GM19455 (cell line): ENCODE measurements around the gene FASTKD2.
"Not testable (repeated sequence)": the region's sequence is repeated elsewhere in the genome, so short reads cannot be mapped to it uniquely, and the experiment has no call there.

Experiments
- ATAC-seq: cut with Tn5 transposase; IDR thresholded peaks from one replicate; pipeline ENCODE4 v1.9.1; 2021; ENCODE audit not compliant: unreplicated experiment

FASTKD2 gene

GRCh38 chr2:206790311-206790935 lies 25.0 kb downstream of the FASTKD2 start:
- no peak for ATAC-seq

- ATAC-seq = no peak
Observed at GRCh38 chr2:206792645-206793044, 27.2 kb downstream of the FASTKD2 start.

- no peak for ATAC-seq
Observed at GRCh38 chr2:206797376-206797775, 32.0 kb downstream of the FASTKD2 start.

GRCh38 chr2:206798000-206798399 lies 32.6 kb downstream of the FASTKD2 start:
- peak; percentile 56 for ATAC-seq

- ATAC-seq = no peak
Observed at GRCh38 chr2:206799083-206799482, 33.7 kb downstream of the FASTKD2 start.

GRCh38 chr2:206800506-206801417 lies 35.4 kb downstream of the FASTKD2 start:
- peak; percentile 57 for ATAC-seq

- ATAC-seq = no peak
Observed at GRCh38 chr2:206801418-206802189, 36.2 kb downstream of the FASTKD2 start.

- no peak for ATAC-seq
Observed at GRCh38 chr2:206802654-206803514, 37.5 kb downstream of the FASTKD2 start.

- ATAC-seq = no peak
Observed at GRCh38 chr2:206804326-206804725, 38.9 kb downstream of the FASTKD2 start.

- no peak for ATAC-seq
Observed at GRCh38 chr2:206805887-206806607, 40.6 kb downstream of the FASTKD2 start.

GRCh38 chr2:206807624-206808023 lies 42.2 kb downstream of the FASTKD2 start:
- ATAC-seq = not testable (repeated sequence)

GRCh38 chr2:206812471-206812870 lies 47.1 kb downstream of the FASTKD2 start:
- ATAC-seq = not testable (repeated sequence)

- no peak for ATAC-seq
Observed at GRCh38 chr2:206814498-206814897, 49.1 kb downstream of the FASTKD2 start.

GRCh38 chr2:206820807-206821206 lies 55.4 kb downstream of the FASTKD2 start:
- ATAC-seq = no peak

GRCh38 chr2:206823178-206823577 lies 57.8 kb downstream of the FASTKD2 start:
- ATAC-seq = no peak

GRCh38 chr2:206824087-206824618 lies 58.7 kb downstream of the FASTKD2 start:
- ATAC-seq = no peak

- no peak for ATAC-seq
Observed at GRCh38 chr2:206824993-206825392, 59.6 kb downstream of the FASTKD2 start.

GRCh38 chr2:206831442-206831995 lies 66.1 kb downstream of the FASTKD2 start:
- no peak for ATAC-seq

GRCh38 chr2:206832873-206833272 lies 67.5 kb downstream of the FASTKD2 start:
- no peak for ATAC-seq
